K562 (cell line): Measurements from ENCODE around the gene PAN3.

Experiments used
- BHLHE40 ChIP-seq: IDR thresholded peaks from 2 replicates; pipeline ENCODE4 v1.6.1; 2011; ENCODE audit warnings: low read length, improper control_type of control experiment
- BRD4 ChIP-seq: fragments of 200-600 bp; sonication (generic); IDR thresholded peaks from 2 replicates; pipeline ENCODE4 v1.6.1; 2017; ENCODE audit warnings: inconsistent platforms
- CREB1 ChIP-seq, 2 experiments: sonication (generic) in 1 of 2; formaldehyde crosslinking in 1 of 2; IDR thresholded peaks; 2 replicates each; pipeline versions ENCODE4 v1.6.1 to v1.8.0; 2012 to 2022; ENCODE audit warnings: inconsistent platforms in 1 of 2, mild to moderate bottlenecking in 1 of 2, missing genetic modification reagents in 1 of 2, moderate library complexity in 1 of 2
- EP300 ChIP-seq: IDR thresholded peaks from 2 replicates; pipeline ENCODE4 v1.6.1; 2012; ENCODE audit warnings: low read length, improper control_type of control experiment
- JUND ChIP-seq, 2 experiments: IDR thresholded peaks; 2 replicates in 1 of 2; 3 replicates in 1 of 2; pipeline ENCODE4 v1.6.1; 2011; ENCODE audit warnings: borderline replicate concordance in 2 of 2, low read depth in 2 of 2, low read length in 2 of 2, improper control_type of control experiment in 1 of 2, missing biosample characterization in 1 of 2, missing genetic modification characterization in 1 of 2, missing genetic modification reagents in 1 of 2
- MAZ ChIP-seq, 2 experiments: fragments of 450-650 bp in 1 of 2; sonication (generic) in 1 of 2; formaldehyde crosslinking; IDR thresholded peaks in 1 of 2; conservative IDR thresholded peaks in 1 of 2; 2 replicates each; pipeline versions ENCODE4 v1.4.0 to v1.5.0; 2020; ENCODE audit warnings: mild to moderate bottlenecking in 1 of 2, missing genetic modification reagents in 1 of 2
- MIER1 ChIP-seq: fragments of 450-650 bp; IDR thresholded peaks from 2 replicates; pipeline ENCODE4 v1.6.1; 2016; ENCODE audit warnings: antibody characterized with exemption, mild to moderate bottlenecking, low read depth
- NFIC ChIP-seq: fragments of 450-650 bp; IDR thresholded peaks from 2 replicates; pipeline ENCODE4 v1.6.1; 2017; ENCODE audit warnings: mild to moderate bottlenecking, inconsistent platforms
- TARDBP ChIP-seq: fragments of 450-650 bp; IDR thresholded peaks from 2 replicates; pipeline ENCODE4 v1.6.1; 2016
- ZNF140 ChIP-seq: fragments of 250-450 bp; sonication (Bioruptor Pico); IDR thresholded peaks from 2 replicates; pipeline ENCODE4 v1.8.0; 2021; ENCODE audit warnings: moderate library complexity, mild to moderate bottlenecking, inconsistent platforms
- ZNF232 ChIP-seq: sonication (generic); formaldehyde crosslinking; IDR thresholded peaks from 2 replicates; pipeline ENCODE4 v1.8.0; 2022; ENCODE audit warnings: mild to moderate bottlenecking, missing genetic modification reagents

DNA sequence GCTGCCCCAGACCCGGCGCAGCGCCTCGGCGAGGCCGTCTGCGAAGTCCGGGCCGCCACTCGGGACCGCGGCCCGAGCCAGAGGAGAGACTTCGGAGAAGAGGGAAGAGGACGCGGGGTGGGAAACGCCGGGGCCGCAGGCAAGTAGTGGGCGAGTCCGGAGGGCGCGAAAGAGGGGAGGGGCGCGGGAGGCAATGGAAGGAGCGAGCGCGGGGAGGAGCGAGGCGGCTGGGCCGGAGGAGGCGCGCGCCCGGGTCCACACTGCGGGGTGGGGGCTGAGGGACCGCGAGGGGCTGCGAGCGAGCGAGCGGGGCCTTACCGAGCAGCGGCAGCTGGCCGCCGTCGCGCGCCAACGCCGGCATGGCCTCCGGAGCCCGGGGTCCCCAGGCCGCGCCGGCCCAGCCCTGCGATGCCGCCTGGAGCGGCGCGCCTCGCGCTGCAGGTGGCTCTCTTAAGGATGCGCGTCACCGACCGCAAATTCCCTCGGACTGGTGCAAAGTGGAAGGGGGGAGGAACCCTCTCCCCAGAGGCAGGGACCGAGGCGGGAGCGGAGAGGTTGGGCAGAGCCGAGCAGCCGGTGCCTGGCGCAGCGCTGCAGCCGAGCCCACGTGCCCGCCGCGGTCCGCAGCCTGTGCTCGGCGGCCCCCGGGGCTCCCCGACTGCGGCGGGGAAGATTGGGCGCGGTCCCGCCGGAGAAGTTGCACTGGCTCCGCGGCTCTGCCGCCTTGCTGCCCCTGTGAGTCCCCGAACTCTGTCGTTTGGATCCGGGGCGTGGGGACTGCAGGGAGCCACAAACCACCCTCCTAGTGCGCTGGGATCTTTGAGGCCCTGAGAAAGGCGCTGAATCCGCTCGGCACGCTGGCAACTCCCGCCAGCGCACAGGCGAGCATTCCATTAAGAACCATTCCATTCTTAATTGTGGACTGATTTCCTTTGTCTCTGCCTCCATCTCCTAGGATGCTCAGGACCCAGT lies 37.9 kb upstream of the PAN3 start, which contains the start of gene FLT3:
- TF ChIP-seq MAZ (CRISPR knock-in tag; conservative IDR thresholded peaks at IDR 0.05 in 1 of 2, IDR thresholded peaks at IDR 0.05 in 1 of 2) (no peak), JUND (IDR thresholded peaks at IDR 0.05; ENCODE audit: borderline replicate concordance, low read depth, low read length) (no peak), JUND (tag; IDR thresholded peaks at IDR 0.05; ENCODE audit: borderline replicate concordance, low read depth, low read length) (no peak), EP300 (no peak), TARDBP (no peak), ZNF232 (CRISPR knock-in tag) (no peak), MIER1 (no peak), ZNF140 (CRISPR knock-in tag) (no peak), BRD4 (no peak), BHLHE40 (no peak), CREB1 (IDR thresholded peaks at IDR 0.05) (no peak), CREB1 (CRISPR knock-in tag; IDR thresholded peaks at IDR 0.05) (no peak), NFIC (no peak)
